GM12891 (cell line): ENCODE data around the gene PITPNC1.

Source experiments
- PAX5 ChIP-seq: IDR thresholded peaks from 2 replicates; pipeline ENCODE4 v1.6.1; 2011; ENCODE audit warnings: low read length, moderate library complexity, mild to moderate bottlenecking; ENCODE audit not compliant: insufficient read depth, severe bottlenecking
- POLR2A ChIP-seq: IDR thresholded peaks from 2 replicates; pipeline ENCODE4 v1.6.1; 2011; ENCODE audit warnings: low read depth, low read length, control low read depth
- POLR2AphosphoS5 ChIP-seq: IDR thresholded peaks from 2 replicates; pipeline ENCODE4 v1.6.1; 2011; ENCODE audit warnings: low read depth, low read length, control low read depth
- POU2F2 ChIP-seq: IDR thresholded peaks from 2 replicates; pipeline ENCODE4 v1.6.1; 2011; ENCODE audit warnings: low read depth, mild to moderate bottlenecking, control low read depth, low read length, moderate library complexity
- SPI1 ChIP-seq: IDR thresholded peaks from 2 replicates; pipeline ENCODE4 v1.6.1; 2011; ENCODE audit warnings: low read depth, low read length, control low read depth
- TAF1 ChIP-seq: IDR thresholded peaks from 2 replicates; pipeline ENCODE4 v1.6.1; 2011; ENCODE audit warnings: low read depth, low read length, control low read depth

- TF ChIP-seq POLR2A (no peak), TAF1 (no peak), POLR2AphosphoS5 (no peak), SPI1 (no peak), PAX5 (no peak), POU2F2 (no peak)
Observed at GRCh38 chr17:67601897-67602296, 224.8 kb downstream of the PITPNC1 start.
